NT2/D1 (cell line): ENCODE measurements around the gene VEZT.

ENCODE experiments used
- YY1 ChIP-seq: IDR thresholded peaks from 2 replicates; pipeline ENCODE4 v1.6.1; 2011; ENCODE audit not compliant: insufficient read length, insufficient read depth
- ZNF274 ChIP-seq: IDR thresholded peaks from 2 replicates; pipeline ENCODE4 v1.6.1; 2011; ENCODE audit warnings: mild to moderate bottlenecking, low read depth, low read length

DNA sequence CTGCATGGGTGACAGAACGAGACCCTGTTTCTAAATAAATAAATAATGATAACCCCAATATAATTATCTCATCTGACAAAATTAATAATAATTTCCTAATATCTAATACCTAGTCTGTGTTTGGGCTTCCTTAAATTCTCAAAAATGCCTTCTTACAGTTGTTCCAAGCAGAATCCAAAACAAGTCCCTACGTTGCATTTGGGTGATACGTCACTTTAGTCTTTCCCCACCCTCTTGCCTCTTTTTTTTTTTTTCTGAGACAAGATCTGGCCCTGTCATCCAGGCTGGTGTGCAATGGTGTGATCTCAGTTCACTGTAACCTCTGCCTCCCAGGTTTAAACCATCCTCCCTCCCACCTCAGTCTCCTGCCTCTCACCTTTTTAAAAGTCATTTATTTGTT lies 26.7 kb downstream of the VEZT start:
- no peak for TF ChIP-seq ZNF274
- no peak for TF ChIP-seq YY1
